Caco-2 (cell line): ENCODE data around the gene TGM5. TPM values are rescaled to one million over a fixed set of nuclear protein-coding genes. Genes with fewer than 3 reads are reported as not detected.

ENCODE experiments used
- BruUV-seq: library from RNA; stranded (reverse); fragments of 400-500 nt; replicated peaks from 2 replicates; lab custom pipeline; 2021; lab: Mats Ljungman, UMichigan
- CTCF ChIA-PET: fragments of 300-600 bp; sonication (Branson Sonifier 250); formaldehyde crosslinking; loops from one replicate; lab custom pipeline; 2022; ENCODE audit warnings: antibody characterized with exemption; lab: Charles Lee
- POLR2A ChIA-PET: fragments of 300-600 bp; sonication (Branson Sonifier 250); formaldehyde crosslinking; loops from one replicate; lab custom pipeline; 2022; ENCODE audit warnings: antibody characterized with exemption; lab: Charles Lee
- DNase-seq, 2 experiments: peaks; one replicate each; pipeline versions ENCODE4 v3.0.0 to v3.0.0-alpha.2; 2020 to 2022
- H3K27me3 ChIP-seq: replicated peaks from 2 replicates; pipeline ENCODE4 v1.6.0; 2011; ENCODE audit warnings: low read length; ENCODE audit not compliant: control insufficient read depth, insufficient read depth
- H3K36me3 ChIP-seq: 2 replicates; pipeline ENCODE4 v1.5.1; 2011; ENCODE audit warnings: low read length; ENCODE audit not compliant: control insufficient read depth, insufficient read depth
- H3K4me1 ChIP-seq: fragments of 250-450 bp; sonication (Bioruptor Pico); 2 replicates; pipeline ENCODE4 v1.5.1; 2020; ENCODE audit warnings: mild to moderate bottlenecking
- H3K4me3 ChIP-seq: 2 replicates; pipeline ENCODE4 v1.5.1; 2011; ENCODE audit warnings: low read depth, mild to moderate bottlenecking, control low read depth, low read length
- H3K9me3 ChIP-seq: fragments of 250-450 bp; sonication (Bioruptor Pico); 2 replicates; pipeline ENCODE4 v1.5.1; 2020; ENCODE audit warnings: mild to moderate bottlenecking, moderate library complexity
- H3K27ac Mint-ChIP-seq: one replicate; pipeline ENCODE4 v1.8.0; 2022; ENCODE audit warnings: mixed read lengths; ENCODE audit not compliant: unreplicated experiment
- H3K27me3 Mint-ChIP-seq: one replicate; pipeline ENCODE4 v1.8.0; 2022; ENCODE audit warnings: mixed read lengths; ENCODE audit not compliant: insufficient read depth, unreplicated experiment
- H3K36me3 Mint-ChIP-seq: one replicate; pipeline ENCODE4 v1.8.0; 2022; ENCODE audit warnings: mild to moderate bottlenecking, mixed read lengths; ENCODE audit not compliant: insufficient read depth, unreplicated experiment
- H3K4me1 Mint-ChIP-seq: one replicate; pipeline ENCODE4 v1.8.0; 2022; ENCODE audit warnings: low read depth, mixed read lengths; ENCODE audit not compliant: unreplicated experiment
- H3K4me3 Mint-ChIP-seq: one replicate; pipeline ENCODE4 v1.8.0; 2022; ENCODE audit warnings: mild to moderate bottlenecking, moderate library complexity, mixed read lengths; ENCODE audit not compliant: unreplicated experiment
- H3K9me3 Mint-ChIP-seq: one replicate; pipeline ENCODE4 v1.8.0; 2022; ENCODE audit warnings: mixed read lengths; ENCODE audit not compliant: unreplicated experiment
- CTCF ChIP-seq, 2 experiments: fragments of 200-600 bp in 1 of 2; IDR thresholded peaks; 1 replicate in 1 of 2; 2 replicates in 1 of 2; pipeline versions ENCODE4 v1.5.1 to v1.8.0; 2011 to 2022; ENCODE audit warnings: antibody characterized with exemption in 1 of 2, control low read depth in 1 of 2, inconsistent platforms in 1 of 2, low read depth in 1 of 2, low read length in 1 of 2, mild to moderate bottlenecking in 1 of 2, moderate library complexity in 1 of 2; ENCODE audit not compliant: insufficient read depth in 1 of 2, severe bottlenecking in 1 of 2, unreplicated experiment in 1 of 2
- intact Hi-C: fragments of 100-400 bp; cut with micrococcal nuclease; formaldehyde crosslinking; loops from one replicate; pipeline ENCODE4 v1.10.0; 2022; ENCODE audit not compliant: unreplicated experiment
- total RNA-seq: library from RNA; stranded (reverse); gene quantifications from 2 replicates; pipeline ENCODE4 v1.2.3, GENCODE V29; 2022

Gene TGM5
- total RNA-seq, 1 experiment from 2014 or later = not detected

GRCh38 chr15:43238671-43239131 is 28.0 kb downstream of the TGM5 start:
- no peak for DNase-seq
- H3K4me3 Mint-ChIP-seq = no peak overlapping the region
- CTCF ChIA-PET = no interaction called here

GRCh38 chr15:43237842-43238470 is 28.8 kb downstream of the TGM5 start:
- Mint-ChIP-seq H3K27me3 (peaks cover 7% of the 10 kb centered on the region), H3K4me3 (no peak overlapping the region), H3K27ac (no peak overlapping the region), H3K36me3 (no peaks in the 10 kb centered on the region), H3K9me3 (no peaks in the 10 kb centered on the region), H3K4me1 (no peaks in the 10 kb centered on the region)
- Histone ChIP-seq H3K36me3 (no peaks in the 10 kb centered on the region), H3K27me3 (no peaks in the 10 kb centered on the region), H3K4me3 (no peak overlapping the region), H3K4me1 (no peaks in the 10 kb centered on the region), H3K9me3 (no peaks in the 10 kb centered on the region)
- BruUV-seq = no TSS peak
- intact Hi-C loops = no loop called here
- DNase-seq = no peak
- ChIA-PET POLR2A (interaction anchor here (0.6 kb wide), 1 partner anchor 9 kb away, joined by 5 read pairs; no protein-coding TSS in a partner anchor), CTCF (no interaction called here)
- no peak for TF ChIP-seq CTCF (IDR thresholded peaks at IDR 0.05; ENCODE audit: insufficient read depth in 1 of 2, low read depth in 1 of 2, low read length in 1 of 2, severe bottlenecking in 1 of 2, unreplicated experiment in 1 of 2)

More at GRCh38 chr15:43238671-43239131, 28.0 kb downstream of the TGM5 start:
- intact Hi-C loops = no loop called here
- TF ChIP-seq CTCF (IDR thresholded peaks at IDR 0.05; ENCODE audit: insufficient read depth in 1 of 2, low read depth in 1 of 2, low read length in 1 of 2, severe bottlenecking in 1 of 2, unreplicated experiment in 1 of 2) = no peak
- Mint-ChIP-seq H3K27me3 (peaks cover 9% of the 10 kb centered on the region), H3K4me1 (no peaks in the 10 kb centered on the region), H3K27ac (no peak overlapping the region), H3K9me3 (no peaks in the 10 kb centered on the region), H3K36me3 (no peaks in the 10 kb centered on the region)
- no peaks in the 10 kb centered on the region for H3K36me3 ChIP-seq
- no peaks in the 10 kb centered on the region for H3K4me1 ChIP-seq
- no peaks in the 10 kb centered on the region for H3K27me3 ChIP-seq
- POLR2A ChIA-PET = interaction anchor here (0.6 kb wide), 1 partner anchor 10 kb away, joined by 5 read pairs; no protein-coding TSS in a partner anchor
- H3K9me3 ChIP-seq = no peaks in the 10 kb centered on the region
- no TSS peak for BruUV-seq
- H3K4me3 ChIP-seq = no peak overlapping the region

GRCh38 chr15:43235536-43235935 is 31.2 kb downstream of the TGM5 start:
- H3K4me1 Mint-ChIP-seq = no peaks in the 10 kb centered on the region

More at GRCh38 chr15:43235536-43235935, 31.2 kb downstream of the TGM5 start:
- Histone ChIP-seq H3K4me1 (no peaks in the 10 kb centered on the region), H3K36me3 (no peaks in the 10 kb centered on the region), H3K27me3 (no peaks in the 10 kb centered on the region), H3K4me3 (no peak overlapping the region), H3K9me3 (no peaks in the 10 kb centered on the region)
- Mint-ChIP-seq H3K4me3 (no peak overlapping the region), H3K36me3 (no peaks in the 10 kb centered on the region), H3K27ac (no peak overlapping the region), H3K27me3 (peaks cover 7% of the 10 kb centered on the region), H3K9me3 (no peaks in the 10 kb centered on the region)
- intact Hi-C loops = no loop called here
- TF ChIP-seq CTCF (IDR thresholded peaks at IDR 0.05; ENCODE audit: insufficient read depth in 1 of 2, low read depth in 1 of 2, low read length in 1 of 2, severe bottlenecking in 1 of 2, unreplicated experiment in 1 of 2) = no peak
- no peak for DNase-seq
- CTCF ChIA-PET = interaction anchor here (0.6 kb wide), 1 partner anchor 10 kb away, joined by 3 read pairs; no protein-coding TSS in a partner anchor
- POLR2A ChIA-PET = no interaction called here
- no TSS peak for BruUV-seq
